Measurements from ENCODE around the gene PSIP1. TPM values are rescaled to one million over a fixed set of nuclear protein-coding genes. Genes with fewer than 3 reads are reported as not detected.
A peak's percentile ranks its signal among the peaks of the same experiment; 100 is the strongest.

Gene PSIP1
- total RNA-seq, 1 donor: 38.4 TPM

DNA sequence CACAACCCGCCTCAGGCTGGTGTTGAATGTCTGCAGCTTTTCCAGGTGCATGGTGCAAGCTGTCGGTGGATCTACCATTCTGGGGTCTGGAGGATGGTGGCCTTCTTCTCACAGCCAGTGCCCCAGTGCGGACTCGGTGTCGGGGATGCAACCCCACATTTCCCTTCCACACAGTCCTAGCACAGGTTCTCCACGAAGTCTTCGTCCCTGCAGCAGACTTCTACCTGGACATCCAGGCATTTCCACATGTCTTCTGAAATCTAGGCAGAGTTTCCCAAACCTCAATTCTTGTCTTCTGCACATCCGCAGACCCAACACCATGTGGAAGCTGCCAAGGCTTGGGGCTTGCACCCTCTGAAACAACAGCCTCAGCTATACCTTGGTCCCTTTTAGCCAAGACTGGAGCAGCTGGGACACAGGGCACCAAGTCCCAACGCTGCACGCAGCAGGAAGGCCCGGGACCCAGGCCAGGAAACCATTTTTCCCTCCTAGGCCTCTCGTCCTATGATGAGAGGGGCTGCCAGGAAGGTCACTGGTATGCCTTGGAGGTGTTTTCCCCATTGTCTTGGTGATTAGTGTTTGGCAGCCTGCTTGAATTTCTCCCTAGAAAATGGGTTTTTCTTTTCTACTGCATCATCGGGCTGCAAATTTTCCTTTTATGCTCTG lies 18.2 kb downstream of the PSIP1 start:
- TF ChIP-seq CTCF (IDR thresholded peaks at IDR 0.05; ENCODE audit: insufficient read depth, low read depth, low read length): no peak
- DNase-seq (ENCODE audit: low read depth): no peak

DNA sequence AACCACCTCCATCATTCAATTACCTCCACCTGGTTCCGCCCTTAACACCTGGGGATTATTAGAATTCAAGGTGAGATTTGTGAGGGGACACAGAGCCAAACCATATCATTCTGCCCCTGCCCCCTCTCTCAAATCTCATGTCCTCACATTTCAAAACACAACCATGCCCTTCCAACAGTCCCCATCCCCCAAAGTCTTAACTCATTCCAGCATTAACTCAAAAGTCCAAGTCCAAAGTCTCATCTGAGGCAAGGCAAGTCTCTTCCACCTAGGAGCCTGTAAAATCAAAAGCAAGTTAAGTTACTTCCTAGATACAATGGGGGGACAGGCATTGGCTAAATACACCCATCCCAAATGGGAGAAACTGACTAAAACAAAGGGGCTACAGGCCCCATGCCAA lies 18.8 kb downstream of the PSIP1 start:
- no peak for TF ChIP-seq CTCF (IDR thresholded peaks at IDR 0.05; ENCODE audit: insufficient read depth, low read depth, low read length)
- H3K4me3 ChIP-seq (ENCODE audit: low read depth, low read length): no peak overlapping the region
- no peak for DNase-seq (ENCODE audit: low read depth)

More for the DNA sequence above, 18.2 kb downstream of the PSIP1 start:
- H3K4me3 ChIP-seq (ENCODE audit: low read depth, low read length): no peak overlapping the region

DNA sequence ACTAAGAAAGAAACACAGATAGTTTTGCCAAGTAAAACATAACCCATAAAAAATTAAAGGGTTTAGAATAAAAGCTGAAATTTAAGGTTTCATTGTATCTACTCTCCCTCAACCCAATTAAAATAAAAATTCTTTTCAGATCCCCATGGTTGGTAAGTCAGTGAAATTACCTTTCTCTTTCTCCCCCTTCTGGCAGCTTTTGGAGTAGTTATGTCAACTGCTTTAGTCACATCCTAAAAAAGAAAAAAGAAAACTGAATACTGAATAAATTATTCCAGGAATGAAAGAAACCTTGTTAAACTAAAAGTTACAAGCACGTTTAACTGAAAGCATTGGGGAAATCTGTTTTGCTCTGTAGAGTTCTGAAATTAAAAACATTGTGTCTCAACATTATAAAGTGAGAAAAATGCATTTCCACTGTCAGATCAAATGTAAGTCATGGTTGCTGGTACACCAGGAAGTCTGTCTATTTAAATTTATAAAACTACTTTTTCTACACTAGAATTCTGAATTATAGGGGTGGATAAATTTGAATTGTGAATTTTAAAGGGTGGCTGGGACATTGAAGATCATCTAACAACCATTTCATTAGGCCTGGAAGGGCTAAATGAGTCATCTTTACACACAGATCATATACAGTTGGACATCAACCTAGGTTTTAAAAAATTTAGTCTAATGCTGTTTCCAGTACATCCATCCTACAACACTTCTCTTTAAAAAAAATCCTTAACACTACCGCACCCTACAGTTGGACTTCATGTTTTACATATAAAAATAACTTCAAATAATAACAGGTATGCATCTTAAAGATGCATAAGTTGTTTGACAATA lies 24.7 kb downstream of the PSIP1 start:
- peak; percentile 57 for TF ChIP-seq CTCF (IDR thresholded peaks at IDR 0.05; ENCODE audit: insufficient read depth, low read depth, low read length)
- DNase-seq (ENCODE audit: low read depth): peak; percentile 26
- H3K4me3 ChIP-seq (ENCODE audit: low read depth, low read length): no peak overlapping the region

- TF ChIP-seq CTCF (IDR thresholded peaks at IDR 0.05; ENCODE audit: insufficient read depth, low read depth, low read length): no peak
- no peak for DNase-seq (ENCODE audit: low read depth)
- no peak overlapping the region for H3K4me3 ChIP-seq (ENCODE audit: low read depth, low read length)
Observed at GRCh38 chr9:15484802-15485201, 26.0 kb downstream of the PSIP1 start.

DNA sequence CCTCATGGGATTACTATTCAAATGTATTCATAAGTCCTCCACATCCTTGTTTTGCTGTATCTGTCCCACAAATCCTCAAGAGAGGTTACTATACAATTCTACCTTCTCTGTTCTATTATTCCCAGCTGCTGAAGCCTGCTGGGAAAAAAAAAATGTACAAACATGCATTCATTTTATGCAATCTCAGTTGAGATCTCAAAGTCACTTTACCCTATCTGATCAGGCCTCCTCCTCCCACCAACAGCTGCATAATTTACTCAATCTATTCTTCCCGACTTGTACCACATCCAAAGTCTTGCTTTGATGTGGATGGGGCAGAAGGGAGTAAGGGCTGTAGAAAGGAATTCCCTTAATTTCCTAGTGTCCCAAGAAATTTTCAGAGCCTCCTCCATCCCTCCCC lies 28.6 kb downstream of the PSIP1 start:
- DNase-seq (ENCODE audit: low read depth): peak; percentile 22
- no peak overlapping the region for H3K4me3 ChIP-seq (ENCODE audit: low read depth, low read length)
- no peak for TF ChIP-seq CTCF (IDR thresholded peaks at IDR 0.05; ENCODE audit: insufficient read depth, low read depth, low read length)

DNA sequence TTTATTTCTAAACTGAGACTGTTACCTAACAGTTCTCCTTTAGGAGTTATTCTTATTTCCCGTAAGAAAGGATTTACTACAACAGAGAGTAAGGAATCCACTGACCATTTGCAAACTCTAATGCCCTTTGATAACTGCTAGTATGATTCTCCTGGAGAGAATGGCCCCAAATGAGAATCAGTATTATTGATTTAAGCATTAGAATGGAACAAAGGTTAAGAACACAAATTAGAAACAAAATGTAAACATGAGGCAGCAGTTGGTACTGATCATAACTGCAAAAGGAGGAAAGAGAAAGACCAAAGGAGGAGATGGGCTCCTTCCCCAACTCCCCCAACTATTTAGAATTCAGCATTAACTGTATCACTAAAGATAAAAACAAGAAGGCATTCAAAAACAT lies 30.7 kb downstream of the PSIP1 start:
- TF ChIP-seq CTCF (IDR thresholded peaks at IDR 0.05; ENCODE audit: insufficient read depth, low read depth, low read length): no peak
- DNase-seq (ENCODE audit: low read depth): no peak
- H3K4me3 ChIP-seq (ENCODE audit: low read depth, low read length): no peak overlapping the region

Measured in fibroblast of villous mesenchyme (primary cell).